Duodenal mucosa (tissue), 2 donors: ENCODE data around the gene MSH5.

Experiments
- H3K27ac ChIP-seq: one replicate; pipeline ENCODE4 v1.7.0; 2013; ENCODE audit warnings: low read depth, low read length
- H3K27me3 ChIP-seq, 2 donors: one replicate each; pipeline ENCODE4 v1.7.0; 2013; ENCODE audit warnings: low read length in 2 of 2, control low read depth in 1 of 2; ENCODE audit not compliant: insufficient read depth in 2 of 2, control insufficient read depth in 1 of 2
- H3K36me3 ChIP-seq, 2 donors: one replicate each; pipeline ENCODE4 v1.7.0; 2013; ENCODE audit warnings: low read length in 2 of 2, control low read depth in 1 of 2; ENCODE audit not compliant: insufficient read depth in 2 of 2, control insufficient read depth in 1 of 2
- H3K4me1 ChIP-seq, 2 donors: one replicate each; pipeline ENCODE4 v1.7.0; 2013; ENCODE audit warnings: low read length in 2 of 2, control low read depth in 1 of 2; ENCODE audit not compliant: insufficient read depth in 2 of 2, control insufficient read depth in 1 of 2
- H3K4me3 ChIP-seq, 2 donors: one replicate each; pipeline ENCODE4 v1.7.0; 2013; ENCODE audit warnings: low read length in 2 of 2, low read depth in 1 of 2
- H3K9ac ChIP-seq, 2 donors: one replicate each; pipeline ENCODE4 v1.7.0; 2013; ENCODE audit warnings: low read length in 2 of 2, low read depth in 1 of 2
- H3K9me3 ChIP-seq, 2 donors: one replicate each; pipeline ENCODE4 v1.7.0; 2013; ENCODE audit warnings: low read length in 2 of 2, control low read depth in 1 of 2; ENCODE audit not compliant: control insufficient read depth in 1 of 2

The MSH5 gene

DNA sequence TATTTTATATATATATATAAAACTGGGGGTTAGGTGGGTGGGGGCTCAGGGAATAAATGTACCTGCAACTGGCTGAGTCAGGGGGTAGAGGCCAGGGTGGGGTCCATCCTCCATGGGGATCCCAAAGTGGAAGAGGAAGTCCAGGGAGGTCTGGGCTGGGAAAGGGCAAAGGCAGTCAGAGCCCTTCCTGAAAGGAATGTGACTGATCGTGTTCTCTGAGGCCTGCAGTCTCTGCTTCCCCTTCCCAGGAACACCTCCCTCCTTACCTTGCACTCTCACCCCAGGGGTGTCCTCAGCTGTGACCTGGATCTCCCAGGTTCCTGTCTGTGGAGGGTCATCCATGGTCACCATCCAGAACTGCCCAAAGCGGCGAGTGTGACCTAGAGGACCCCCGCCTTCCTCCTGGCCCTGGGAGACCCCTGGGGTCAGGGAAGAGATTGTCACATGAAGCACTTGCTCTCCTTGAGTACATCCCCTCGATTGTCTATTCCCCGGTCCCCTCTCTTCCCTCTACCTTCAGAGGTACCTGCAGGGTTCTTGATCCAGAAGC lies 27.4 kb downstream of the MSH5 start:
- peak overlapping the region in 1 of 2 donors; percentile 10 for H3K9ac ChIP-seq
- H3K27me3 ChIP-seq: no peaks in the 10 kb centered on the region
- peaks cover 21 to 35% of the 10 kb centered on the region in 2 donors for H3K4me1 ChIP-seq
- H3K4me3 ChIP-seq: no peak overlapping the region
- peaks cover 0 to 7% of the 10 kb centered on the region in 2 donors for H3K36me3 ChIP-seq
- no peak overlapping the region for H3K27ac ChIP-seq
- no peaks in the 10 kb centered on the region for H3K9me3 ChIP-seq

DNA sequence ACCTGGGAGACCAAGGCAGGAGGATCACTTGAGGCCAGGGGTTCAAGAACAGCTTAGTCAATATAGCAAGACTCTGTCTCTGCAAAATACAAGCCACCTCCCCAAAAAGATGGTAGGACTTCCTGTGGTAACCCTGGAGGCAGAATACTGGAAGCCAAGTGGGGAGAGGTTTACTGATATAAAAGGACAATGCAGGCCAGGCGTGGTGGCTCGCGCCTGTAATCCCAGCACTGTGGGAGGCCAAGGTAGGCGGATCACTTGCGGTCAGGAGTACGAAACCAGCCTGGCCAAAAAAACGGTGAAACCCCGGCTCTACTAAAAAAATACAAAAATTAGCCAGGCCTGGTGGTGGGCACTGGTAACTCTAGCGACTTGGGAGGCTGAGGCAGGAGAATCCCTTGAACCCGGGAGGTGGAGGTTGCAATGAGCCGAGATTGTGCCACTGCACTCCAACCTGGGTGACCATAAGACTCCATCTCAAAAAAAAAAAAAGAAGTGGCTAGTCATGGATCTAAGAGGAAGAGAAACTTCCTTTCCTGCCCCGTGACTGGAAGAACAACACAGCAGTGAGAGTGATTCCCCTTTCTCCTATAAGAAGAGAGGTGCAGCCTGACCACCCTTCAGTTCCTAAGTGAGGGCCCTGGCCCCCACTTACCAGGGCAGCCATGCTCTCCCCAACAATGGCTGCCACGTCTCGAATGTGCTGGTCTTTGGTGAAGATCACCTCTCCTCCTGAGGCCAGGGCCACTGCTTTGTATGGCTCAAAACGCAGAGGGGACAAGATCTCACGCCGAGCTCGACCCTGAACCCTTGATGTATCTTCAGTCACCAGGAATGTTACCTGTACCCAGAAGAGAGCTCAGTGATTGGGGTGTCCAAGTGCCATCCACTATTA lies 28.8 kb downstream of the MSH5 start:
- Histone ChIP-seq H3K4me1 (peaks cover 11 to 35% of the 10 kb centered on the region in 2 donors), H3K36me3 (peaks cover 0 to 3% of the 10 kb centered on the region in 2 donors), H3K4me3 (no peak overlapping the region), H3K27ac (no peak overlapping the region), H3K9me3 (no peaks in the 10 kb centered on the region), H3K27me3 (no peaks in the 10 kb centered on the region), H3K9ac (no peak overlapping the region)

DNA sequence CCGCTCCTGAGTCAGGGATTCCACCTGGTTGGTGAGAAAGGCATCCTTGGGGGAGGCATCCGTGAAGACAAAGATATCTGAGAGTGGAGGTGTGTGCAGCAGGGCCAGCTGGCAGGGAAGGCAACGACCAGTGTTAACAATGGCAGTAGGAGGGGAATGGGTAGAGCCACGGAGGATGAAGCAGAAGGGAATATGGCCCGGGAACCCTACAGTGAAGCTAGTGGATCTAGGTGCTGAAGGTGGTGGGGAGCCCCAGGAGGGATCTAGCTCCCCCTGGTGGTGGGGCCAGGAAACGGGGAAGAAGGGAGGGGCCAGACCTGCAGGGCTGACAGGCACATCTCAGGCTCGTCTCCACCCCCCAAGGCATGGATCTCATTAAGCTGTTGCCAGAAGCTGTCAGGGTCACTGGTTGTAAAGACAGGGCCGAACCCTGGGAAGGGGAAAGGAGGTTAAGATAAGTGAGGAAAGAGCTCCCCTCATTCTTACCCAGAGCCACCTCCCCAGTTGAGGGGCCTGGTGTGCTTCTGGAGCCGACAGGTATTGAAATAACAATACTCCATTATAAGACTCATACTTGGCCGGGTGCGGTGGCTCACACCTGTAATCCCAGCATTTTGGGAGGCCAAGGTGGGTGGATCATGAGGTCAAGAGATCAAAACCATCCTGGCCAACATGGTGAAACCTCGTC lies 30.0 kb downstream of the MSH5 start:
- H3K4me1 ChIP-seq: peaks cover 5 to 24% of the 10 kb centered on the region in 2 donors
- H3K27ac ChIP-seq: no peak overlapping the region
- no peak overlapping the region for H3K4me3 ChIP-seq
- H3K36me3 ChIP-seq: no peaks in the 10 kb centered on the region
- no peaks in the 10 kb centered on the region for H3K27me3 ChIP-seq
- H3K9ac ChIP-seq: no peak overlapping the region
- no peaks in the 10 kb centered on the region for H3K9me3 ChIP-seq

DNA sequence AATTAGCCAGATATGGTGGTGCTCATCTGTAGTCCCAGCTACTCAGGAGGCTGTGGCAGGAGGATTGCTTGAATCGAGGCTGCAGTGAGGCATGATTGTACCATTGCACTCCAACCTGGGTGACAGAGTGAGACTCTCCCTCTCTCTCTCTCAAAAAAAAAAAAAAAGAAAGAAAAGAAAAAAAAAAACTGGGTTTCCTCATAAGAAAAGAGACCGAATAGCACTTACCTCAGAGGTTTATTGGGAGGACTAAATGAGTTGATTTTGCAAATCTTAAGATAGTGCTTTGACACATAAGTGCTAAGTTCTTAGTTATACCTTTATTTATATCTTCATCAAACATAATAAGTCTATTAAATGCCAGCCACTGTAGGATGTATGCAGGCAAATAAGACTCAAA lies 31.1 kb downstream of the MSH5 start:
- H3K9me3 ChIP-seq: no peaks in the 10 kb centered on the region
- no peaks in the 10 kb centered on the region for H3K27me3 ChIP-seq
- no peak overlapping the region for H3K9ac ChIP-seq
- H3K36me3 ChIP-seq: no peaks in the 10 kb centered on the region
- peaks cover 15 to 30% of the 10 kb centered on the region in 2 donors for H3K4me1 ChIP-seq
- H3K4me3 ChIP-seq: no peak overlapping the region
- H3K27ac ChIP-seq: no peak overlapping the region

- Histone ChIP-seq H3K27me3 (no peaks in the 10 kb centered on the region), H3K9ac (no peak overlapping the region), H3K36me3 (no peaks in the 10 kb centered on the region), H3K9me3 (no peaks in the 10 kb centered on the region), H3K27ac (no peak overlapping the region), H3K4me1 (peaks cover 26 to 31% of the 10 kb centered on the region in 2 donors), H3K4me3 (no peak overlapping the region)
Observed at GRCh38 chr6:31771992-31772358, 32.2 kb downstream of the MSH5 start.

- peaks cover 4 to 16% of the 10 kb centered on the region in 2 donors for H3K36me3 ChIP-seq
- no peaks in the 10 kb centered on the region for H3K27me3 ChIP-seq
- peak overlapping the region; percentile 33 to 68 for H3K9ac ChIP-seq
- H3K27ac ChIP-seq: no peak overlapping the region
- peak overlapping the region in 1 of 2 donors; percentile 5 for H3K4me3 ChIP-seq
- H3K4me1 ChIP-seq: peaks cover 32 to 35% of the 10 kb centered on the region in 2 donors
- H3K9me3 ChIP-seq: no peaks in the 10 kb centered on the region
Observed at GRCh38 chr6:31775184-31775583, 35.4 kb downstream of the MSH5 start.

DNA sequence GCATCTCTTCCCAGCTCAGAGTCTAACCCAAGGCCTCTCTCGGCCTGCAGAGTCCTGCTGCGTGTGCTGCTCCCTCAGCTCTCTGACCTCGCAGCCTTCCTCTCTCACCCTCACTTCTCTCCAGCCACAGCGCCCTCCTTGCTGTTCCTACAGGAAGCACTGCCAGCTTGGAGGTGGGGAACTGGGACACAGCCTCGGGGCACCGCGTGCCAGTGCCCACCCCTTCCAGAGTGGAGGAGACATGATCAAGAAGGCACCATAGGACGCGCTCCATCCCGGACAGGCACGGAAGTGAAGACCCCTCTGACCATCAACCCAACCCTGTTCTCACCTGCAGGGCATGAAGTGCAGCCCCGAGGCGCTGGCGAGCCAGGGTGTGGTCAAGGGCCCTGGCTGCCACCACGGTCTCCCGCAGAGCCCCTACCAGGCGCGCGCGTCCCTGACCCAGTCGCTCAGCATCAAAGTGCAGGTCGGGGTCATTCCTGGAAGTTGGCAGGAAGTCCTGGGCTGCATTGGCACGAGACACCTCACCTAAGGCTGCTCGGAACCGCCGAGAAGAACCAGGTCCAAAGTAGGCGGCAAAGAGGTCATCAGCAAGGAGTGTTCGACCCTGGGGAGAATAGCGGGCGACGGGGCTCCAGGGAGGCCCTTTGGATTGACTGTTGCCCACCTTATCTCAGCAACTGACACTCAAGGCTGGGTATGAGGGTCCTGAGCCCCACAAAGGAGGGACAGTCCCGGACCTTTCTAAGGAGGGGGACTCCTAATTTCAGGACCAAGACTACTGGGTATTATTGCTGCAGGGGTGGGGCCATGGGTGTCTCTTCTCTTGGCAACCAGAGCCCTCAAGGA lies 36.1 kb downstream of the MSH5 start:
- Histone ChIP-seq H3K9ac (peak overlapping the region; percentile 57 to 68), H3K27me3 (no peaks in the 10 kb centered on the region), H3K27ac (no peak overlapping the region), H3K36me3 (peaks cover 11 to 23% of the 10 kb centered on the region in 2 donors), H3K4me3 (peak overlapping the region; percentile 37 to 48), H3K4me1 (peaks cover 32 to 35% of the 10 kb centered on the region in 2 donors), H3K9me3 (no peaks in the 10 kb centered on the region)

GRCh38 chr6:31776485-31776988 lies 36.7 kb downstream of the MSH5 start:
- H3K36me3 ChIP-seq: peaks cover 16 to 30% of the 10 kb centered on the region in 2 donors
- peak overlapping the region; percentile 57 to 68 for H3K9ac ChIP-seq
- H3K27me3 ChIP-seq: no peaks in the 10 kb centered on the region
- H3K4me1 ChIP-seq: peaks cover 32 to 35% of the 10 kb centered on the region in 2 donors
- H3K4me3 ChIP-seq: peak overlapping the region; percentile 37 to 48
- H3K27ac ChIP-seq: peak overlapping the region; percentile 65
- H3K9me3 ChIP-seq: no peaks in the 10 kb centered on the region

DNA sequence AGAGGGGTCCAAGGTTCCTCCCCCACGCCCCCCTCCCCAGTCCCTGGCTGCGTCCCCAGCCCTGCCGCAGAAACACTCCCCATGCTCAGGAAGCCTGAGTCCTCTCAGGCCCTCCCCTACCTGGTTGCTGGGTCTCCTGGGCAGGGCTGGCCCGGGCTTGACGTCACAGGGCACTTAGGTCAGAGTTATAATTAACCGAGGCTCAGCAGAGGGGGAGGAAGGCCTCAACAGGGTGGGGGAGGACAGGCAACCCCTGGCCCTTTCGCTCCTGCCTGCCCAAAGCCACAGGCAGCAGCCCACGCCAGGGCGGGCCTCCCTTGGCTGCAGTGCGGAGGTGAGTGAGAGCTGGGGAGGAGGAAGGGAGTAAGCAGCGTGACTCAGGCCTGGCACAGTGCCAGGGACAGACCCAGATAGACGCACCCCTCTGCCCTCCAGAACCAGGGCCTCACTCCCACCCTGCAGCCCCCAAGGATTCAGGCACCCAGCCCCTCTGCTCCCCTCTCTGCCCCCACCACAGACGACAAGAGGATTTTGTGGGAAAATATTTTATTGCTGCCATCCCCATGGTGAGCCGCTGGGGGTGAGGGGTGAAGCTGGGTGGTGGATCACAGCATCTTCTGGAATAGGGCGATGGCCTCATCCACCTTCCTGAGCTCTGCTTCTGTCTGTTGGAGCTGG lies 37.3 kb downstream of the MSH5 start, which contains the start of gene VWA7:
TSS of gene VWA7 (minus strand) at position 340 of the 678 bp plus-strand sequence. CDS start 549 bp downstream, outside the sequence.
- Histone ChIP-seq H3K27me3 (no peaks in the 10 kb centered on the region), H3K9ac (peak within 1 kb of the TSS; percentile 57 to 68), H3K9me3 (no peaks in the 10 kb centered on the region), H3K27ac (peak within 1 kb of the TSS; percentile 65), H3K4me3 (peak within 1 kb of the TSS; percentile 37 to 48), H3K36me3 (peaks cover 22 to 36% of the 10 kb centered on the region in 2 donors), H3K4me1 (peaks cover 32 to 35% of the 10 kb centered on the region in 2 donors)
